H1 (cell line): Measurements from ENCODE around the gene NDUFB10. TPM values are rescaled to one million over a fixed set of nuclear protein-coding genes. Genes with fewer than 3 reads are reported as not detected.

Experiments
- CTCF ChIA-PET: fragments of 300-600 bp; sonication (Branson Sonifier 250); formaldehyde crosslinking; loops from one replicate; lab custom pipeline; 2021; ENCODE audit not compliant: partially characterized antibody; lab: Charles Lee
- POLR2A ChIA-PET: fragments of 300-600 bp; sonication (Branson Sonifier 250); formaldehyde crosslinking; loops from one replicate; lab custom pipeline; 2021; ENCODE audit warnings: inconsistent platforms; ENCODE audit not compliant: partially characterized antibody; lab: Charles Lee
- DNase-seq, 2 experiments: peaks; one replicate each; pipeline versions ENCODE4 v3.0.0 to v3.0.0-alpha.2; 2010 to 2022; ENCODE audit warnings: low spot score in 2 of 2, low read depth in 1 of 2, mixed read lengths in 1 of 2
- FAIRE-seq: peaks from 2 replicates; lab custom pipeline; 2011; peaks lifted over from hg19 to GRCh38; lab: Jason Lieb, UNC
- H2AFZ ChIP-seq: 2 replicates; pipeline ENCODE4 v1.8.1; 2012; ENCODE audit warnings: low read length, inconsistent platforms
- H2AK5ac ChIP-seq: 2 replicates; pipeline ENCODE4 v1.6.1; 2013; ENCODE audit warnings: low read depth, low read length
- H2BK120ac ChIP-seq: replicated peaks from 2 replicates; pipeline ENCODE3; 2013; ENCODE audit warnings: low read depth, low read length, inconsistent platforms
- H2BK12ac ChIP-seq: 2 replicates; pipeline ENCODE4 v1.6.1; 2013; ENCODE audit warnings: low read depth, low read length
- H2BK15ac ChIP-seq: 2 replicates; pipeline ENCODE4 v1.6.1; 2013; ENCODE audit warnings: low read length
- H2BK20ac ChIP-seq: 2 replicates; pipeline ENCODE4 v1.6.1; 2013; ENCODE audit warnings: low read length
- H2BK5ac ChIP-seq: 2 replicates; pipeline ENCODE4 v1.6.1; 2013; ENCODE audit warnings: low read depth, low read length
- H3K14ac ChIP-seq: 2 replicates; pipeline ENCODE4 v1.6.1; 2013; ENCODE audit warnings: inconsistent platforms; ENCODE audit not compliant: insufficient read length
- H3K18ac ChIP-seq: 2 replicates; pipeline ENCODE4 v1.6.1; 2013; ENCODE audit warnings: low read length; ENCODE audit errors: extremely low read depth
- H3K23ac ChIP-seq: 2 replicates; pipeline ENCODE4 v1.6.1; 2013; ENCODE audit warnings: inconsistent platforms; ENCODE audit not compliant: insufficient read length
- H3K23me2 ChIP-seq: 2 replicates; pipeline ENCODE4 v1.6.1; 2013; ENCODE audit warnings: low read depth, low read length
- H3K27ac ChIP-seq: 2 replicates; pipeline ENCODE4 v1.6.1; 2011; ENCODE audit warnings: low read depth, low read length, inconsistent platforms
- H3K27me3 ChIP-seq, 4 experiments: replicated peaks in 1 of 4; 1 replicate in 1 of 4; 2 replicates in 3 of 4; pipeline versions ENCODE4 v1.6.1 to v1.8.1; 2011 to 2013; ENCODE audit warnings: low read length in 3 of 4, mild to moderate bottlenecking in 3 of 4, inconsistent platforms in 2 of 4, mixed read lengths in 2 of 4, moderate library complexity in 1 of 4; ENCODE audit not compliant: control insufficient read depth in 3 of 4, insufficient read depth in 3 of 4; ENCODE audit errors: extremely low read depth in 1 of 4
- H3K36me3 ChIP-seq, 4 experiments: 2 replicates each; pipeline versions ENCODE4 v1.6.1 to v1.8.1; 2011 to 2013; ENCODE audit warnings: mild to moderate bottlenecking in 4 of 4, low read length in 3 of 4, moderate library complexity in 2 of 4, control low read depth in 1 of 4, inconsistent platforms in 1 of 4; ENCODE audit not compliant: insufficient read depth in 4 of 4, control insufficient read depth in 2 of 4
- H3K4ac ChIP-seq: replicated peaks from 2 replicates; pipeline ENCODE3; 2013; ENCODE audit warnings: low read length, low read depth, mixed read lengths, inconsistent platforms; ENCODE audit not compliant: insufficient read length
- H3K4me1 ChIP-seq, 4 experiments: replicated peaks in 1 of 4; 1 replicate in 1 of 4; 2 replicates in 3 of 4; pipeline versions ENCODE4 v1.6.1 to v1.8.1; 2011 to 2013; ENCODE audit warnings: low read length in 3 of 4, inconsistent platforms in 2 of 4, mixed read lengths in 1 of 4; ENCODE audit not compliant: insufficient read depth in 4 of 4, control insufficient read depth in 3 of 4
- H3K4me2 ChIP-seq, 2 experiments: 2 replicates each; pipeline versions ENCODE4 v1.6.1 to v1.8.1; 2011 to 2013; ENCODE audit warnings: low read depth in 2 of 2, low read length in 2 of 2, control low read depth in 1 of 2, inconsistent platforms in 1 of 2, mild to moderate bottlenecking in 1 of 2; ENCODE audit not compliant: insufficient read depth in 1 of 2
- H3K4me3 ChIP-seq, 4 experiments: fragments of 200-600, 300-600 bp in 1 of 4; sonication (generic), shearing (Covaris generic), sonication (Bioruptor Twin) in 1 of 4; 2 replicates each; pipeline versions ENCODE4 v1.5.1 to v1.8.1; 2011 to 2016; ENCODE audit warnings: low read length in 4 of 4, low read depth in 3 of 4, control low read depth in 2 of 4, inconsistent platforms in 2 of 4, mild to moderate bottlenecking in 2 of 4, mixed read lengths in 1 of 4, moderate library complexity in 1 of 4; ENCODE audit not compliant: insufficient read depth in 2 of 4; ENCODE audit errors: extremely low read depth in 1 of 4
- H3K56ac ChIP-seq: replicated peaks from 2 replicates; pipeline ENCODE3; 2013; ENCODE audit warnings: low read depth, mild to moderate bottlenecking, mixed read lengths, low read length, inconsistent platforms; ENCODE audit not compliant: insufficient read length
- H3K79me1 ChIP-seq: 2 replicates; pipeline ENCODE4 v1.6.1; 2013; ENCODE audit warnings: low read depth, low read length, control low read depth
- H3K79me2 ChIP-seq, 2 experiments: 2 replicates each; pipeline versions ENCODE4 v1.6.1 to v1.8.1; 2012 to 2013; ENCODE audit warnings: low read length in 2 of 2, mild to moderate bottlenecking in 2 of 2, inconsistent platforms in 1 of 2; ENCODE audit not compliant: insufficient read depth in 2 of 2, control insufficient read depth in 1 of 2
- H3K9ac ChIP-seq, 4 experiments: replicated peaks in 1 of 4; 1 replicate in 1 of 4; 2 replicates in 3 of 4; pipeline versions ENCODE4 v1.6.1 to v1.8.1; 2011 to 2013; ENCODE audit warnings: low read depth in 3 of 4, low read length in 3 of 4, control low read depth in 2 of 4, mild to moderate bottlenecking in 2 of 4, moderate library complexity in 2 of 4, inconsistent platforms in 1 of 4; ENCODE audit errors: extremely low read depth in 1 of 4
- H3K9me3 ChIP-seq, 2 experiments: 2 replicates each; pipeline versions ENCODE4 v1.6.1 to v1.8.1; 2012 to 2013; ENCODE audit warnings: mild to moderate bottlenecking in 2 of 2, moderate library complexity in 2 of 2, control low read depth in 1 of 2, inconsistent platforms in 1 of 2, low read depth in 1 of 2, low read length in 1 of 2, mixed read lengths in 1 of 2; ENCODE audit not compliant: insufficient read depth in 2 of 2
- H4K20me1 ChIP-seq, 2 experiments: replicated peaks in 1 of 2; 2 replicates each; pipeline versions ENCODE3 to v1.8.1; 2011 to 2013; ENCODE audit warnings: inconsistent platforms in 2 of 2, low read length in 2 of 2, mild to moderate bottlenecking in 1 of 2; ENCODE audit not compliant: insufficient read depth in 2 of 2, control insufficient read depth in 1 of 2
- H4K5ac ChIP-seq: 2 replicates; pipeline ENCODE4 v1.6.1; 2013; ENCODE audit warnings: low read length, low read depth, mixed read lengths, inconsistent platforms; ENCODE audit not compliant: insufficient read length
- H4K8ac ChIP-seq: 2 replicates; pipeline ENCODE4 v1.8.0; 2013; ENCODE audit warnings: mild to moderate bottlenecking, moderate library complexity, low read length, inconsistent platforms; ENCODE audit not compliant: insufficient read depth; ENCODE audit errors: extremely low read depth
- H4K91ac ChIP-seq: replicated peaks from 2 replicates; pipeline ENCODE3; 2013; ENCODE audit warnings: low read length, mixed read lengths, inconsistent platforms; ENCODE audit not compliant: insufficient read length
- ASH2L ChIP-seq: fragments of 200-600, 300-600 bp; sonication (generic); IDR thresholded peaks from one replicate; pipeline ENCODE4 v1.7.1; 2017; ENCODE audit warnings: low read length
- ATF3 ChIP-seq: IDR thresholded peaks from 2 replicates; pipeline ENCODE4 v1.6.1; 2011; ENCODE audit warnings: low read depth, mild to moderate bottlenecking, low read length; ENCODE audit not compliant: insufficient read depth
- BRCA1 ChIP-seq: IDR thresholded peaks from 2 replicates; pipeline ENCODE4 v1.6.1; 2012; ENCODE audit warnings: low read depth, low read length, improper control_type of control experiment
- CREB1 ChIP-seq: IDR thresholded peaks from 2 replicates; pipeline ENCODE4 v1.6.1; 2012; ENCODE audit warnings: inconsistent platforms
- HDAC2 ChIP-seq, 2 experiments: fragments of 300-600 bp in 1 of 2; sonication (generic) in 1 of 2; IDR thresholded peaks; 2 replicates each; pipeline ENCODE4 v1.6.1; 2011 to 2012; ENCODE audit warnings: low read depth in 2 of 2, low read length in 2 of 2, mild to moderate bottlenecking in 2 of 2, moderate library complexity in 2 of 2, borderline replicate concordance in 1 of 2, inconsistent platforms in 1 of 2
- JUND ChIP-seq: IDR thresholded peaks from 2 replicates; pipeline ENCODE4 v1.6.1; 2011; ENCODE audit warnings: mild to moderate bottlenecking, improper control_type of control experiment, low read length
- KDM4A ChIP-seq: IDR thresholded peaks from one replicate; pipeline ENCODE4 v1.7.1; 2012; ENCODE audit warnings: low read depth, mild to moderate bottlenecking, moderate library complexity, low read length, inconsistent platforms; ENCODE audit not compliant: severe bottlenecking
- NANOG ChIP-seq: IDR thresholded peaks from 2 replicates; pipeline ENCODE4 v1.6.1; 2011; ENCODE audit warnings: low read length, low read depth, mild to moderate bottlenecking, inconsistent platforms; ENCODE audit not compliant: insufficient read depth, poor library complexity, severe bottlenecking
- POU5F1 ChIP-seq: IDR thresholded peaks from 2 replicates; pipeline ENCODE4 v1.6.1; 2011; ENCODE audit warnings: low read depth, mild to moderate bottlenecking, low read length, moderate library complexity
- RFX5 ChIP-seq: IDR thresholded peaks from 2 replicates; pipeline ENCODE4 v1.6.1; 2011; ENCODE audit warnings: low read depth, low read length, improper control_type of control experiment, borderline replicate concordance
- SIN3A ChIP-seq, 2 experiments: IDR thresholded peaks in 1 of 2; conservative IDR thresholded peaks in 1 of 2; 2 replicates each; pipeline ENCODE4 v1.6.1; 2011 to 2012; ENCODE audit warnings: low read length in 2 of 2, improper control_type of control experiment in 1 of 2, low read depth in 1 of 2, mild to moderate bottlenecking in 1 of 2
- SP2 ChIP-seq: IDR thresholded peaks from 2 replicates; pipeline ENCODE4 v1.6.1; 2012; ENCODE audit warnings: mild to moderate bottlenecking, low read length, inconsistent platforms
- SRF ChIP-seq: IDR thresholded peaks from 2 replicates; pipeline ENCODE4 v1.6.1; 2011; ENCODE audit warnings: mild to moderate bottlenecking, low read depth, low read length, moderate library complexity
- TBP ChIP-seq: IDR thresholded peaks from 2 replicates; pipeline ENCODE4 v1.6.1; 2011; ENCODE audit warnings: low read depth, low read length, improper control_type of control experiment
- WGBS, 2 experiments: shearing (Covaris generic) in 1 of 2; methylation state at CpG; one replicate each; pipeline versions ENCODE4 v1.1.6 to v1.1.7; 2013 to 2015; ENCODE audit warnings: low lambda C conversion rate in 2 of 2, mixed read lengths in 2 of 2, inconsistent platforms in 1 of 2, low coverage in 1 of 2, missing lambda C conversion rate in 1 of 2; ENCODE audit not compliant: insufficient replicate concordance in 2 of 2, insufficient coverage in 1 of 2, insufficient read length in 1 of 2; ENCODE audit errors: extremely low coverage in 1 of 2, missing lambda C conversion rate in 1 of 2; 5-methylcytosine and 5-hydroxymethylcytosine counted together
- polyA plus RNA-seq, 7 experiments: library from polyadenylated mRNA; depleted of rRNA in 3 of 7; stranded (reverse) in 5 of 7; unstranded in 2 of 7; fragments of >200 nt in 5 of 7; fragments of 200-250 nt in 2 of 7; gene quantifications; 1 replicate in 5 of 7; 2 replicates in 1 of 7; 4 replicates in 1 of 7; pipeline versions ENCODE4 v1.2.1 to v1.2.3, GENCODE V29; 2011 to 2013; ENCODE audit warnings: missing spikeins in 2 of 7, mixed read lengths in 2 of 7
- total RNA-seq: library from RNA; stranded (reverse); fragmentation: NEBNext Ultra II Directional; extraction: Animal tissue kit (Norgen Biotek cat#: 25700); gene quantifications from 2 replicates; pipeline ENCODE4 v1.2.1, GENCODE V29; 2021

NDUFB10 gene
- total and polyA plus RNA-seq, 2 of the 8 experiments (the other 6 are each of a cell fraction or from before 2014, with no cell fraction given) = 183 to 194 TPM

- no peaks in the 10 kb centered on the region for H3K9me3 ChIP-seq
- no peak overlapping the region for H3K27ac ChIP-seq
- H3K4me2 ChIP-seq = no peak overlapping the region
- H4K91ac ChIP-seq = no peak overlapping the region
- no peak overlapping the region for H3K23ac ChIP-seq
- H2AK5ac ChIP-seq = no peak overlapping the region
- H3K27me3 ChIP-seq = peaks cover 6 to 19% (median 18%) of the 10 kb centered on the region in 4 experiments; a peak in 6 of 7 replicates
- peaks cover 0 to 24% (median 20%) of the 10 kb centered on the region in 4 experiments; a peak in 5 of 7 replicates for H3K4me1 ChIP-seq
- H3K36me3 ChIP-seq = peaks cover 11 to 33% (median 22%) of the 10 kb centered on the region in 4 experiments; a peak in 7 of 8 replicates
- ChIA-PET POLR2A (interaction anchor here (1.2 to 28.2 kb wide), 3 partner anchors 12 to 36 kb away, joined by 4 to 736 read pairs (median 6); partner anchors contain the start of genes NDUFB10, RNF151, RPS2 and TBL3), CTCF (interaction anchor here (0.6 kb wide), 1 partner anchor 11 kb away, joined by 3 read pairs; no protein-coding TSS in a partner anchor)
- peaks cover 2 to 24% of the 10 kb centered on the region in 2 experiments for H4K20me1 ChIP-seq
- no peak overlapping the region for H4K5ac ChIP-seq
- 95% methylated on average over 8 of the region's 8 CpGs; no CpG with 5 or more reads in 1 of the 2 experiments for WGBS, 2 experiments
- no peak overlapping the region for H2BK120ac ChIP-seq
- no peak overlapping the region for H2BK20ac ChIP-seq
- H3K4ac ChIP-seq = no peak overlapping the region
- H2AFZ ChIP-seq = no peak overlapping the region
- H3K4me3 ChIP-seq = no peak overlapping the region
- no peak overlapping the region for H2BK15ac ChIP-seq
- no peak overlapping the region for H3K9ac ChIP-seq
- FAIRE-seq (no peak), DNase-seq (no peak)
- H3K79me1 ChIP-seq = peaks cover 9% of the 10 kb centered on the region; the same call in 1 of the 2 replicates
- no peak overlapping the region for H2BK5ac ChIP-seq
- no peak overlapping the region for H2BK12ac ChIP-seq
- peaks cover 3 to 16% of the 10 kb centered on the region in 2 experiments; a peak in 2 of 4 replicates for H3K79me2 ChIP-seq
- peaks cover 21% of the 10 kb centered on the region for H3K23me2 ChIP-seq
- H4K8ac ChIP-seq = no peak overlapping the region
- H3K14ac ChIP-seq = no peak overlapping the region
- no peak overlapping the region for H3K56ac ChIP-seq
- H3K18ac ChIP-seq = no peak overlapping the region
- TF ChIP-seq NANOG (no peak), HDAC2 (IDR thresholded peaks at IDR 0.05; ENCODE audit: borderline replicate concordance in 1 of 2, low read depth in 2 of 2, low read length in 2 of 2) (no peak), ATF3 (no peak), SRF (no peak), CREB1 (no peak), SIN3A (conservative IDR thresholded peaks at IDR 0.05 in 1 of 2, IDR thresholded peaks at IDR 0.05 in 1 of 2; ENCODE audit: low read depth in 1 of 2, low read length in 2 of 2) (no peak), RFX5 (no peak), BRCA1 (no peak), JUND (no peak), POU5F1 (no peak), SP2 (no peak), KDM4A (no peak), ASH2L (no peak), TBP (no peak)
These were observed 16.8 kb downstream of the NDUFB10 start for GRCh38 chr16:1976216-1976520.
